IMR-90 (cell line): ENCODE data around the gene NAPB.

Experiments
- CTCF ChIP-seq: conservative IDR thresholded peaks from 2 replicates; pipeline ENCODE4 v1.5.1; 2012; ENCODE audit warnings: mild to moderate bottlenecking, low read depth, low read length, improper control_type of control experiment
- MAFK ChIP-seq: IDR thresholded peaks from 2 replicates; pipeline ENCODE4 v1.6.1; 2012; ENCODE audit warnings: low read depth, low read length, improper control_type of control experiment
- RAD21 ChIP-seq: IDR thresholded peaks from 2 replicates; pipeline ENCODE4 v1.6.1; 2012; ENCODE audit warnings: low read length, improper control_type of control experiment
- RFX5 ChIP-seq: IDR thresholded peaks from 2 replicates; pipeline ENCODE4 v1.8.0; 2012; ENCODE audit warnings: low read depth, mild to moderate bottlenecking, low read length, moderate library complexity

DNA sequence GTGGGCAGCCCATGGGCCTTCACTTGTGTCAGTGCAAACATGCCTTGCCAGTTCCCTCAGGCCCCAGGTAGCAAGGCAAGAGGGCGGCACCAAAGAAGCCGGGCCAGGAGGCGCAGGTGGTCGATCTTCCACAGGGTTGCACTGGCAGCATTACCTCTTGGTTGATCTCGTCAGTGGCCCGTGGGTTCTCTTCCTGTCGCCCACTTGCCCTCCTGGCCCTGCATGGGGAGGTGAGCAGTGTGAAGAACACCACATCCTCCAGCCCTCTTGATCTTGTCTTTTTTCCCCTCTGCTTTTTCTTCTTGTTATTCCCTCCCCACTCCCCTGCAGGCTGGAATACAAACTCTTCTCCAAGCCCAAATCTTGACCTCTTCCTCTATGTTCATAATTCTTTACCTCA is 34.4 kb upstream of the NAPB start:
- TF ChIP-seq MAFK (no peak), CTCF (no peak), RAD21 (no peak), RFX5 (no peak)
